ENCODE measurements around the gene UBXN6.

UBXN6 gene

GRCh38 chr19:4453232-4454179 lies 4.1 kb downstream of the UBXN6 start:
- TF ChIP-seq RAD21 (IDR thresholded peaks at IDR 0.05; ENCODE audit: low read depth) (no peak), CEBPB (IDR thresholded peaks at IDR 0.05) (no peak), EGR1 (IDR thresholded peaks at IDR 0.05) (no peak), EP300 (IDR thresholded peaks at IDR 0.05; ENCODE audit: borderline replicate concordance) (no peak), TCF12 (IDR thresholded peaks at IDR 0.05; ENCODE audit: low read depth) (no peak), FOXM1 (IDR thresholded peaks at IDR 0.05; ENCODE audit: borderline replicate concordance, low read depth) (no peak), NFIC (IDR thresholded peaks at IDR 0.05) (no peak), YY1 (IDR thresholded peaks at IDR 0.05; ENCODE audit: low read depth) (no peak), REST (IDR thresholded peaks at IDR 0.05; ENCODE audit: low read depth) (no peak), TEAD4 (IDR thresholded peaks at IDR 0.05) (no peak), ZBTB7A (IDR thresholded peaks at IDR 0.05; ENCODE audit: low read depth) (no peak), MAX (IDR thresholded peaks at IDR 0.05) (no peak), TAF1 (IDR thresholded peaks at IDR 0.05; ENCODE audit: low read depth) (no peak), CREB1 (IDR thresholded peaks at IDR 0.05; ENCODE audit: low read depth) (no peak)
- TF ChIP-seq, protein P1, sequence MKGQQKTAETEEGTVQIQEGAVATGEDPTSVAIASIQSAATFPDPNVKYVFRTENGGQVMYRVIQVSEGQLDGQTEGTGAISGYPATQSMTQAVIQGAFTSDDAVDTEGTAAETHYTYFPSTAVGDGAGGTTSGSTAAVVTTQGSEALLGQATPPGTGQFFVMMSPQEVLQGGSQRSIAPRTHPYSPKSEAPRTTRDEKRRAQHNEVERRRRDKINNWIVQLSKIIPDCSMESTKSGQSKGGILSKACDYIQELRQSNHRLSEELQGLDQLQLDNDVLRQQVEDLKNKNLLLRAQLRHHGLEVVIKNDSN (IDR thresholded peaks at IDR 0.05) = no peak

DNA sequence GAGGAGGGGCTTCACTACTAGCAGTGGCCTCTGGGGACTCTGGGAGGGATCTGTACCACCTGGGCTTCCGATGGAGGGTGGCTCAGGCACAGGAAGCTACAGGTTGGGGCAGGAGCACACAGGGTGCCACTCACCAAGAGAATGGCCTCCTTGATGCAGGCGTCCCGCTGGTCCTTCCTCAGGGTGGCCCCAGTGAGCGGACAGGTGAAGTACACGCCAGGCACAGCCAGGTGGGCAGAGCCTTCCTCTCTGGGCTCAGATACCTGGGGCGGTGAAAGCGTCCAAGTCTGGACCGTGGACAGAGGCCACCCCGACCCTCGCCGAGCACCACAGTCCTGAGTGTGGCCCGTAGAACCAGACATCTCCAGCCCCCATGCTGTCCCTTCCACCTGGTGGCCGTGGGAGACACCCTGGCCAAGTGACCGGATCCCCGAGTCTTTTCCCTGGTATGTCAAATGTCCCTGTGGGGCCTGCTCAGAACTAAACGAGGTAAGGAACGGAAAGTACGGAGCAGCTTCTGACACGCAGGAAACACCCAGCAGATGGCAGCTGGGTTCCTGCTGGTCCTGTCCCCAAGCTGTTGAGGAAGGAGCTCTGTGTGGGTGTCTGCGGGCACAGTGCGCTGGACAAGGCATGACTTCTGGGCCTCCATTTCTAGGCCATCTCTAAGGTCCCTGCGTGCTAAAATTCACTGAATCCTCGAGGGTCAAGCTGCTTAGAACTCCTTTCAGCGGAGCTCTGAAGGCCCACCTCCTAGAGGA lies 5.2 kb downstream of the UBXN6 start:
- TF ChIP-seq TCF12 (IDR thresholded peaks at IDR 0.05; ENCODE audit: low read depth) (no peak), EGR1 (IDR thresholded peaks at IDR 0.05) (no peak), NFIC (IDR thresholded peaks at IDR 0.05) (no peak), YY1 (IDR thresholded peaks at IDR 0.05; ENCODE audit: low read depth) (no peak), REST (IDR thresholded peaks at IDR 0.05; ENCODE audit: low read depth) (no peak), MAX (IDR thresholded peaks at IDR 0.05) (no peak), EP300 (IDR thresholded peaks at IDR 0.05; ENCODE audit: borderline replicate concordance) (no peak), TAF1 (IDR thresholded peaks at IDR 0.05; ENCODE audit: low read depth) (no peak), ZBTB7A (IDR thresholded peaks at IDR 0.05; ENCODE audit: low read depth) (no peak), TEAD4 (IDR thresholded peaks at IDR 0.05) (no peak), FOXM1 (IDR thresholded peaks at IDR 0.05; ENCODE audit: borderline replicate concordance, low read depth) (no peak), CEBPB (IDR thresholded peaks at IDR 0.05) (no peak), CREB1 (IDR thresholded peaks at IDR 0.05; ENCODE audit: low read depth) (no peak), RAD21 (IDR thresholded peaks at IDR 0.05; ENCODE audit: low read depth) (no peak)

DNA sequence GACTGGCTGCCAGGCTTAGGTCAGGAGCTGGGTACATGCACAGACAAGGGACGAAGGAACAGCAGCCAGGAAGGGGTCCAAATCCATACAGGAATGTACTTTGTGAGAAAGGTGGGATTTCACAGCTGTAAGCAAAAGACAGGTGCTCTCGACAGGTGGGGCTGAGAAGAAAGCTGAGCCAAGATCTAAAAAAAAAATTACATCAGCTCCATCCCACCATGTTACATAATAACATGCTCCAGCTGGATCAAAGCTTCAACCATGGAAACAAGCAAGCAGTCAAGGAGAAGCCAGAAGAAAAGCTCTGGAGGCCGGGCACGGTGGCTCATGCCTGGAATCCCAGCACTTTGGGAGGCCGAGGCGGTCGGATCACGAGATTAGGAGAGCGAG lies 8.0 kb downstream of the UBXN6 start:
- TF ChIP-seq TEAD4 (IDR thresholded peaks at IDR 0.05) = no peak
- no peak for TF ChIP-seq CREB1 (IDR thresholded peaks at IDR 0.05; ENCODE audit: low read depth)
- TF ChIP-seq REST (IDR thresholded peaks at IDR 0.05; ENCODE audit: low read depth) = no peak
- TF ChIP-seq EP300 (IDR thresholded peaks at IDR 0.05; ENCODE audit: borderline replicate concordance) = no peak
- no peak for TF ChIP-seq EGR1 (IDR thresholded peaks at IDR 0.05)
- TF ChIP-seq ZBTB7A (IDR thresholded peaks at IDR 0.05; ENCODE audit: low read depth) = no peak
- no peak for TF ChIP-seq YY1 (IDR thresholded peaks at IDR 0.05; ENCODE audit: low read depth)
- TF ChIP-seq CEBPB (IDR thresholded peaks at IDR 0.05) = no peak
- TF ChIP-seq NFIC (IDR thresholded peaks at IDR 0.05) = no peak
- TF ChIP-seq, protein P1 (IDR thresholded peaks at IDR 0.05) = no peak
- TF ChIP-seq RAD21 (IDR thresholded peaks at IDR 0.05; ENCODE audit: low read depth) = no peak
- TF ChIP-seq TAF1 (IDR thresholded peaks at IDR 0.05; ENCODE audit: low read depth) = no peak
- TF ChIP-seq FOXM1 (IDR thresholded peaks at IDR 0.05; ENCODE audit: borderline replicate concordance, low read depth) = no peak
- TF ChIP-seq MAX (IDR thresholded peaks at IDR 0.05) = no peak
- no peak for TF ChIP-seq TCF12 (IDR thresholded peaks at IDR 0.05; ENCODE audit: low read depth)
